Mesenchymal stem cell (in vitro differentiated cells and primary cell): ENCODE results near the gene CX3CL1.

Experiments
- DNase-seq: peaks from one replicate; pipeline ENCODE4 v3.0.0-alpha.2; 2013
- H2AFZ ChIP-seq: one replicate; pipeline ENCODE4 v1.6.1; 2013; ENCODE audit warnings: low read depth, mild to moderate bottlenecking, control low read depth, inconsistent platforms, low read length, moderate library complexity
- H2AK5ac ChIP-seq: 2 replicates; pipeline ENCODE4 v1.6.1; 2013; ENCODE audit warnings: low read length, moderate library complexity, mild to moderate bottlenecking, inconsistent platforms; ENCODE audit not compliant: severe bottlenecking
- H2BK120ac ChIP-seq: one replicate; pipeline ENCODE4 v1.6.1; 2013; ENCODE audit warnings: low read depth, mild to moderate bottlenecking, inconsistent platforms, low read length, moderate library complexity
- H2BK12ac ChIP-seq, 2 experiments: one replicate each; pipeline ENCODE4 v1.6.1; 2013; ENCODE audit warnings: inconsistent platforms in 2 of 2, low read length in 2 of 2, mild to moderate bottlenecking in 2 of 2, moderate library complexity in 2 of 2, control low read depth in 1 of 2
- H2BK15ac ChIP-seq: one replicate; pipeline ENCODE4 v1.6.1; 2013; ENCODE audit warnings: mild to moderate bottlenecking, low read depth, inconsistent platforms; ENCODE audit not compliant: poor library complexity, severe bottlenecking
- H2BK5ac ChIP-seq: 2 replicates; pipeline ENCODE4 v1.6.1; 2013; ENCODE audit warnings: low read depth, mild to moderate bottlenecking, low read length, control low read depth, inconsistent platforms; ENCODE audit not compliant: poor library complexity, severe bottlenecking
- H3K14ac ChIP-seq, 2 experiments: one replicate each; pipeline ENCODE4 v1.6.1; 2013; ENCODE audit warnings: inconsistent platforms in 2 of 2, low read length in 2 of 2, control low read depth in 1 of 2, mild to moderate bottlenecking in 1 of 2, moderate library complexity in 1 of 2
- H3K18ac ChIP-seq, 2 experiments: one replicate each; pipeline ENCODE4 v1.6.1; 2013; ENCODE audit warnings: inconsistent platforms in 2 of 2, low read length in 2 of 2, control low read depth in 1 of 2, low read depth in 1 of 2, mild to moderate bottlenecking in 1 of 2
- H3K23ac ChIP-seq, 2 experiments: one replicate each; pipeline ENCODE4 v1.6.1; 2013; ENCODE audit warnings: inconsistent platforms in 2 of 2, low read length in 2 of 2, mild to moderate bottlenecking in 2 of 2, moderate library complexity in 2 of 2, control low read depth in 1 of 2
- H3K27ac ChIP-seq: 2 replicates; pipeline ENCODE4 v1.5.1; 2013; ENCODE audit warnings: mild to moderate bottlenecking, moderate library complexity, low read length, control low read depth, inconsistent platforms; ENCODE audit not compliant: poor library complexity, severe bottlenecking
- H3K27me3 ChIP-seq, 2 experiments: 2 replicates each; pipeline versions ENCODE4 v1.6.1 to v1.7.0; 2013; ENCODE audit warnings: low read length in 2 of 2, mild to moderate bottlenecking in 2 of 2, moderate library complexity in 2 of 2, control low read depth in 1 of 2, inconsistent platforms in 1 of 2; ENCODE audit not compliant: control insufficient read depth in 1 of 2, insufficient read depth in 1 of 2
- H3K36me3 ChIP-seq, 2 experiments: 2 replicates each; pipeline versions ENCODE4 v1.6.1 to v1.7.0; 2013; ENCODE audit warnings: low read length in 2 of 2, control low read depth in 1 of 2, inconsistent platforms in 1 of 2, low read depth in 1 of 2, mild to moderate bottlenecking in 1 of 2; ENCODE audit not compliant: insufficient read depth in 2 of 2, control insufficient read depth in 1 of 2
- H3K4ac ChIP-seq, 2 experiments: one replicate each; pipeline ENCODE4 v1.6.1; 2013; ENCODE audit warnings: inconsistent platforms in 2 of 2, low read length in 2 of 2, mild to moderate bottlenecking in 2 of 2, moderate library complexity in 2 of 2, control low read depth in 1 of 2, low read depth in 1 of 2
- H3K4me1 ChIP-seq: 2 replicates; pipeline ENCODE4 v1.6.1; 2013; ENCODE audit warnings: low read depth, low read length, control low read depth; ENCODE audit not compliant: control insufficient read depth, insufficient read depth
- H3K4me2 ChIP-seq: 2 replicates; pipeline ENCODE4 v1.6.1; 2013; ENCODE audit warnings: low read length, mild to moderate bottlenecking, inconsistent platforms; ENCODE audit not compliant: poor library complexity, severe bottlenecking
- H3K4me3 ChIP-seq, 2 experiments: 2 replicates each; pipeline versions ENCODE4 v1.5.1 to v1.7.0; 2013; ENCODE audit warnings: low read length in 2 of 2, mild to moderate bottlenecking in 2 of 2, control low read depth in 1 of 2, low read depth in 1 of 2; ENCODE audit not compliant: insufficient read depth in 1 of 2
- H3K79me1 ChIP-seq: replicated peaks from 2 replicates; pipeline ENCODE4 v1.6.1; 2013; ENCODE audit warnings: mild to moderate bottlenecking, control low read depth, low read length, inconsistent platforms; ENCODE audit not compliant: poor library complexity, severe bottlenecking
- H3K9ac ChIP-seq: 2 replicates; pipeline ENCODE4 v1.7.0; 2013; ENCODE audit warnings: mild to moderate bottlenecking, low read length, moderate library complexity
- H3K9me3 ChIP-seq: 2 replicates; pipeline ENCODE4 v1.7.0; 2013; ENCODE audit warnings: mild to moderate bottlenecking, low read length; ENCODE audit not compliant: control insufficient read depth
- H4K8ac ChIP-seq: one replicate; pipeline ENCODE4 v1.6.1; 2013; ENCODE audit warnings: inconsistent platforms, mild to moderate bottlenecking, low read length, moderate library complexity
- H4K91ac ChIP-seq: one replicate; pipeline ENCODE4 v1.6.1; 2013; ENCODE audit warnings: mild to moderate bottlenecking, low read length, inconsistent platforms
- WGBS: methylation state at CpG from one replicate; pipeline ENCODE4 v1.1.7; 2013; ENCODE audit warnings: mixed read lengths; 5-methylcytosine and 5-hydroxymethylcytosine counted together

The CX3CL1 gene

DNA sequence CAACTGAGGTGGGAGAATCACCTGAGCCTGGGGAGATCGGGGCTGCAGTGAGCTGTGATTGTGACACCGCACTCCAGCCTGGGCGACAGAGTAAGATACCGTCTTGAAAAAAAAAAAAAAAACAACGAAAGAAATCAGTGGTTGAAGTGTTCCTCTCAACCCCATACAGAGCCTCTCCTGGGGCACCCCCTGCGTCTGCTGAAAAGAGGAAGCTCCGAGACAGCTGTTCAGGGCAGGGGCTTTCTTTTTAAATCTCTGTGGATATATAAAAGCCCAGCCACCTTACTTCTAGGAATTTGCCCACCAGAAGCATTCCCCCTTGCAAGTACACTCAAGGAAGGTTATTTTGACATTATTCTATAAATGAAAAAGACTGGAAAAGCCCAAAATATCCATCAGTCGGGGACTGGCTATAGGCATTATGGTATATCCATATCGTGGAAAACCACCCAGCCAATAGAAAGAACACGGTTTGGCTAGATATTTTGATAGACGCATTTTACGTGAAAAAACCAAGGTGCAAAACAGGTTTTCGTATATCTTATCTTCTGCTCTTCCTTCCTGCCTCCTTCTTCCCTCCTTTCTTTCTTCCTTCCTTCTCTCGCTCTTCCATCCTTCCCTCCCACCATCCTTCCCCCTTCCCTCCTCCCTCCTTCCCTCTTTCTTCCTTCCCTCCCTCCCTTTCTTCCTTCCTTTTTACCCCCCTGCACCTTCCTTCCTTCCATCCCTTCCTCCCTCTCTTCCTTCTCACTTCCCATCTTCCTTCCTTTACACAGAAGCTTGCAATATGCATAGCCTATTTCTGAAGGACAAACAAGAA is 22.9 kb upstream of the CX3CL1 start:
- H3K36me3 ChIP-seq: no peaks in the 10 kb centered on the region
- H2BK15ac ChIP-seq: no peak overlapping the region
- H3K4me2 ChIP-seq: no peak overlapping the region
- H2AFZ ChIP-seq: no peak overlapping the region
- no peak overlapping the region for H3K4ac ChIP-seq
- H3K4me1 ChIP-seq: no peaks in the 10 kb centered on the region
- H2BK5ac ChIP-seq: no peak overlapping the region
- no peaks in the 10 kb centered on the region for H3K79me1 ChIP-seq
- no peak overlapping the region for H3K23ac ChIP-seq
- H3K14ac ChIP-seq: no peak overlapping the region
- H3K9ac ChIP-seq: no peak overlapping the region
- no peak overlapping the region for H2AK5ac ChIP-seq
- H2BK120ac ChIP-seq: no peak overlapping the region
- no peak overlapping the region for H3K27ac ChIP-seq
- H4K8ac ChIP-seq: no peak overlapping the region
- H3K27me3 ChIP-seq: peaks cover 31 to 52% of the 10 kb centered on the region in 2 experiments
- no peak overlapping the region for H4K91ac ChIP-seq
- no peak overlapping the region for H2BK12ac ChIP-seq
- H3K4me3 ChIP-seq: no peak overlapping the region
- no peak overlapping the region for H3K18ac ChIP-seq
- peaks cover 11% of the 10 kb centered on the region for H3K9me3 ChIP-seq
- DNase-seq: no peak
- WGBS: 81% methylated on average over 13 of the region's 14 CpGs

- no peak overlapping the region for H2BK5ac ChIP-seq
- H2BK15ac ChIP-seq: no peak overlapping the region
- H3K23ac ChIP-seq: no peak overlapping the region
- no peak overlapping the region for H2AK5ac ChIP-seq
- H4K8ac ChIP-seq: no peak overlapping the region
- WGBS: 56% methylated on average over 6 of the region's 6 CpGs
- no peak overlapping the region for H3K9ac ChIP-seq
- H3K4ac ChIP-seq: no peak overlapping the region
- H3K4me3 ChIP-seq: no peak overlapping the region
- no peaks in the 10 kb centered on the region for H3K79me1 ChIP-seq
- no peak overlapping the region for H2AFZ ChIP-seq
- no peak overlapping the region for H3K14ac ChIP-seq
- no peak overlapping the region for H3K4me2 ChIP-seq
- H3K4me1 ChIP-seq: no peaks in the 10 kb centered on the region
- no peaks in the 10 kb centered on the region for H3K36me3 ChIP-seq
- peaks cover 3% of the 10 kb centered on the region for H3K9me3 ChIP-seq
- no peak for DNase-seq
- H4K91ac ChIP-seq: no peak overlapping the region
- peaks cover 29 to 53% of the 10 kb centered on the region in 2 experiments for H3K27me3 ChIP-seq
- H3K27ac ChIP-seq: no peak overlapping the region
- no peak overlapping the region for H2BK12ac ChIP-seq
- H2BK120ac ChIP-seq: no peak overlapping the region
- H3K18ac ChIP-seq: no peak overlapping the region
Observed at GRCh38 chr16:57352636-57353047, 19.6 kb upstream of the CX3CL1 start.

GRCh38 chr16:57354311-57354710 is 18.0 kb upstream of the CX3CL1 start:
- Histone ChIP-seq H2BK15ac (no peak overlapping the region), H4K8ac (no peak overlapping the region), H2AFZ (no peak overlapping the region), H2BK120ac (no peak overlapping the region), H2BK5ac (no peak overlapping the region), H3K14ac (no peak overlapping the region), H2BK12ac (no peak overlapping the region), H3K18ac (no peak overlapping the region), H3K79me1 (no peaks in the 10 kb centered on the region), H3K4ac (no peak overlapping the region), H3K27me3 (peaks cover 14 to 37% of the 10 kb centered on the region in 2 experiments), H3K23ac (no peak overlapping the region), H4K91ac (no peak overlapping the region), H3K9ac (no peak overlapping the region), H3K4me2 (no peak overlapping the region), H3K4me1 (no peaks in the 10 kb centered on the region), H3K9me3 (no peaks in the 10 kb centered on the region), H3K36me3 (no peaks in the 10 kb centered on the region), H3K4me3 (no peak overlapping the region), H3K27ac (no peak overlapping the region), H2AK5ac (no peak overlapping the region)
- DNase-seq: no peak
- 91% methylated on average over 6 of the region's 7 CpGs for WGBS

GRCh38 chr16:57355898-57356414 is 16.3 kb upstream of the CX3CL1 start:
- DNase-seq: no peak
- Histone ChIP-seq H3K23ac (no peak overlapping the region), H2BK120ac (no peak overlapping the region), H3K14ac (no peak overlapping the region), H3K9me3 (no peaks in the 10 kb centered on the region), H3K4me2 (no peak overlapping the region), H2AK5ac (no peak overlapping the region), H3K18ac (no peak overlapping the region), H3K79me1 (no peaks in the 10 kb centered on the region), H2BK15ac (no peak overlapping the region), H3K4ac (no peak overlapping the region), H3K27me3 (peaks cover 5 to 28% of the 10 kb centered on the region in 2 experiments), H3K9ac (no peak overlapping the region), H2BK12ac (no peak overlapping the region), H2AFZ (no peak overlapping the region), H3K4me3 (no peak overlapping the region), H4K8ac (no peak overlapping the region), H3K36me3 (no peaks in the 10 kb centered on the region), H4K91ac (no peak overlapping the region), H3K4me1 (no peaks in the 10 kb centered on the region), H3K27ac (no peak overlapping the region), H2BK5ac (no peak overlapping the region)
- WGBS: 79% methylated on average over 5 of the region's 5 CpGs
